ENCODE measurements around the gene MTHFD2. TPM values are rescaled to one million over a fixed set of nuclear protein-coding genes. Genes with fewer than 3 reads are reported as not detected.
A peak's percentile ranks its signal among the peaks of the same experiment; 100 is the strongest.
"Not testable (repeated sequence)": the region's sequence is repeated elsewhere in the genome, so short reads cannot be mapped to it uniquely, and the experiment has no call there.

MTHFD2 gene
- total RNA-seq, 1 donor from 2014 or later = 150 TPM

DNA sequence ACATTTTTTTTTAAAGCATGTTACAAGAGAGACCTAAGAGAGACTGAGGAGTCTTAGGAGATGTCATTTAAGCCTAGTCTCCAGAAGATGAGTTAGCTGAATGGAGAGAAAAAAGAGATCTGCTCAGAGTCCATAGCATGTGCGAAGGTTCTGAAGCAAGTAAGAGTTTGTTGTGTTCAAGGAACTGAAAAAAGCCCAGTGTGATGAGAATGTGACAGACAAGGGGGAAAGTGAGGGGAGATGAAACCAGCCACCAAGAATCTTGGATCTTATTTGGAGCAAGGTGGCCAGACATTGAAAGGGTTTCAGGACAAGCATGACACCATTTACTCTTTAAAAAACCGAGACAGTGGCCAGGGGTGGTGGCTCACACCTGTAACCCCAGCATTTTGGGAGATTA is 14.5 kb upstream of the MTHFD2 start:
- ChIA-PET CTCF (interaction anchor here (0.9 kb wide), 1 partner anchor 13 kb away, joined by 3 read pairs; no protein-coding TSS in a partner anchor), POLR2A (interaction anchor here (0.6 to 7.1 kb wide), 3 partner anchors 14 to 355 kb away, joined by 3 to 113 read pairs (median 3); partner anchors contain the start of genes MTHFD2 and STAMBP)
- H3K9me3 Mint-ChIP-seq = no peaks in the 10 kb centered on the region
- H3K4me3 Mint-ChIP-seq = peak overlapping the region; percentile 3
- H3K27ac Mint-ChIP-seq = peak overlapping the region; percentile 99
- TF ChIP-seq, protein P1, sequence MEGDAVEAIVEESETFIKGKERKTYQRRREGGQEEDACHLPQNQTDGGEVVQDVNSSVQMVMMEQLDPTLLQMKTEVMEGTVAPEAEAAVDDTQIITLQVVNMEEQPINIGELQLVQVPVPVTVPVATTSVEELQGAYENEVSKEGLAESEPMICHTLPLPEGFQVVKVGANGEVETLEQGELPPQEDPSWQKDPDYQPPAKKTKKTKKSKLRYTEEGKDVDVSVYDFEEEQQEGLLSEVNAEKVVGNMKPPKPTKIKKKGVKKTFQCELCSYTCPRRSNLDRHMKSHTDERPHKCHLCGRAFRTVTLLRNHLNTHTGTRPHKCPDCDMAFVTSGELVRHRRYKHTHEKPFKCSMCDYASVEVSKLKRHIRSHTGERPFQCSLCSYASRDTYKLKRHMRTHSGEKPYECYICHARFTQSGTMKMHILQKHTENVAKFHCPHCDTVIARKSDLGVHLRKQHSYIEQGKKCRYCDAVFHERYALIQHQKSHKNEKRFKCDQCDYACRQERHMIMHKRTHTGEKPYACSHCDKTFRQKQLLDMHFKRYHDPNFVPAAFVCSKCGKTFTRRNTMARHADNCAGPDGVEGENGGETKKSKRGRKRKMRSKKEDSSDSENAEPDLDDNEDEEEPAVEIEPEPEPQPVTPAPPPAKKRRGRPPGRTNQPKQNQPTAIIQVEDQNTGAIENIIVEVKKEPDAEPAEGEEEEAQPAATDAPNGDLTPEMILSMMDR (IDR thresholded peaks at IDR 0.05) = no peak
- ATAC-seq (ENCODE audit: low read depth) (no peak), DNase-seq (no peak)
- no peaks in the 10 kb centered on the region for H3K27me3 Mint-ChIP-seq
- H3K36me3 Mint-ChIP-seq (ENCODE audit: low read depth) = no peaks in the 10 kb centered on the region
- intact Hi-C loops (cut with micrococcal nuclease) = loop anchor here (5.0 kb wide), 1 partner anchor 273 kb away; the partner anchor contains the start of genes INO80B and WBP1
- H3K4me1 Mint-ChIP-seq = peaks cover 67% of the 10 kb centered on the region

DNA sequence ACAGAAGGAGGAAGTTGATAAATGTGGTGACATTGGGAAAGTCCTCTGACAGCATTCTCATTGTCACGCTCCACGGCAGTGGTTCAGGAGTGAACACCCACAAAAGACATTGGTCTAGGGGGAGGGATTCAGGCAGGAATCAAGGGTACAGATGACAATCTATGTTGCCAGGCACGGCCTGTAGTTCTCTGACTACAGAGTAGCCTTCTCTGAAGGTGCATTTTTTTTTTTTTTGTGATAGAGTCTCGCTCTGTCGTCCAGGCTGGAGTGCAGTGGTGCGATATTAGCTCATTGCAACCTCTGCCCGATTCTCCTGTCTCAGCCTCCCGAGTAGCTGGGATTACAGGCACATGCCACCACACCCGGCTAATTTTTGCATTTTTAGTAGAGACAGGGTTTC is 12.4 kb upstream of the MTHFD2 start:
- Mint-ChIP-seq H3K27me3 (no peaks in the 10 kb centered on the region), H3K9me3 (no peaks in the 10 kb centered on the region), H3K36me3 (ENCODE audit: low read depth) (no peaks in the 10 kb centered on the region), H3K27ac (peak overlapping the region; percentile 99), H3K4me1 (peaks cover 52% of the 10 kb centered on the region), H3K4me3 (peak overlapping the region; percentile 82)
- ATAC-seq (ENCODE audit: low read depth) (peak; percentile 80), DNase-seq (peak; percentile 48)
- intact Hi-C loops (cut with micrococcal nuclease) = no loop called here
- ChIA-PET POLR2A (interaction anchor here (0.6 to 7.1 kb wide), 13 partner anchors 8 to 358 kb away, joined by 3 to 113 read pairs (median 5); partner anchors contain the start of genes BOLA3, MOB1A, MTHFD2 and WBP1), CTCF (interaction anchor here (1.2 kb wide), 1 partner anchor 12 kb away, joined by 5 read pairs; the partner anchor contains the start of gene MTHFD2)
- TF ChIP-seq, protein P1 (IDR thresholded peaks at IDR 0.05) = no peak

DNA sequence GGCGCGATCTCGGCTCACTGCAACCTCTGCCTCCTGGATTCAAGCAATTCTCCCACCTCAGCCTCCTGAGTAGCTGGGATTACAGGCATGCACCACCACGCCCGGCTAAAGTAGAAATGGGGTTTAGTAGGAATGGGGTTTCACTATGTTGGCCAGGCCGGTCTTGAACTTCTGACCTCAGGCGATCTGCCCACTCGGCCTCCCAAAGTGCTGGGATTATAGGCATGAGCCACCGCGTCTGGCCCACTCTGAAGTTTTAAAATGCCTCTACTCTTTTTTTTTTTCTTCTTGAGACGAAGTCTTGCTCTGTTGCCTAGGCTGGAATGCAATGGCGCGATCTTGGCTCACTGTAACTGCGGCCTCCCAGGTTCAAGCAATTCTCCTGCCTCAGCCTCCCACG is 11.7 kb upstream of the MTHFD2 start:
- DNase-seq; H3K27me3 Mint-ChIP-seq; H3K4me3 Mint-ChIP-seq; H3K36me3 Mint-ChIP-seq (ENCODE audit: low read depth); ATAC-seq (ENCODE audit: low read depth); intact Hi-C loops (cut with micrococcal nuclease); H3K9me3 Mint-ChIP-seq: not testable (repeated sequence)
- ChIA-PET CTCF (interaction anchor here (1.2 kb wide), 1 partner anchor 12 kb away, joined by 5 read pairs; the partner anchor contains the start of gene MTHFD2), POLR2A (interaction anchor here (0.6 to 7.1 kb wide), 5 partner anchors 8 to 23 kb away, joined by 3 to 113 read pairs (median 13); partner anchors contain the start of genes MOB1A and MTHFD2)
- peaks cover 47% of the 10 kb centered on the region for H3K4me1 Mint-ChIP-seq
- H3K27ac Mint-ChIP-seq = peak overlapping the region; percentile 99

DNA sequence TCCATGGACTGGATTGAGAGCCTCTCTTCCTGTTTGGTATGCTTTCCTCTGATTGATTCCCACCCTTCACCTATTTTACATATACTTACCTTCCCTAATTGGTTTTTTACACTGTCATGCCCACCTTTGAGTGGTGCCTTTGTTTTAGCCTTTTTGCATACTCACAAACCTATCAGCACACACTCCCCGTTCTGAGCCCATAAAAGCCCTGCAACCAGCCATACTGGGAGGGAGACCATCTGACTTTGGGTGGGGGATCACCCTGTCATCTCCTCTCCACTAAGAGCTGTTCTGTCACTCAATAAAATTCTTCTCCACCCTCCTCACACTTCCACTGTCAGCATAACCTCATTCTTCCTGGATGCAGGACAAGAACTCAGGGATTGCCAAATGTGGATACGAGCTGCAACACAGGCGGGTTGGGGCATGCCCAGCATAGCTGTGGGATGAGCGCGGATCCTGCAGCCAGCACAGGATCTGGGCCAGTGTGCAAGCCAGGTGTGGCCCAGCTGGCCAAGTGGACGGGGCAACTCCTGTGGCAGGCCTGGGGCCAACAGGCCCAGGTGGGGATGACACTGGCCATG is 10.3 kb upstream of the MTHFD2 start:
- TF ChIP-seq, protein P1 (IDR thresholded peaks at IDR 0.05) = no peak
- H3K36me3 Mint-ChIP-seq (ENCODE audit: low read depth) = no peaks in the 10 kb centered on the region
- H3K4me1 Mint-ChIP-seq = peaks cover 39% of the 10 kb centered on the region
- ChIA-PET POLR2A (interaction anchor here (4.7 to 7.1 kb wide), 2 partner anchors 10 kb away, joined by 21 to 113 read pairs; partner anchors contain the start of genes MOB1A and MTHFD2), CTCF (no interaction called here)
- peak overlapping the region; percentile 5 for H3K27ac Mint-ChIP-seq
- no peaks in the 10 kb centered on the region for H3K9me3 Mint-ChIP-seq
- H3K27me3 Mint-ChIP-seq = no peaks in the 10 kb centered on the region
- no peak for ATAC-seq (ENCODE audit: low read depth)
- DNase-seq = no peak
- H3K4me3 Mint-ChIP-seq = no peak overlapping the region
- intact Hi-C loops (cut with micrococcal nuclease) = no loop called here

DNA sequence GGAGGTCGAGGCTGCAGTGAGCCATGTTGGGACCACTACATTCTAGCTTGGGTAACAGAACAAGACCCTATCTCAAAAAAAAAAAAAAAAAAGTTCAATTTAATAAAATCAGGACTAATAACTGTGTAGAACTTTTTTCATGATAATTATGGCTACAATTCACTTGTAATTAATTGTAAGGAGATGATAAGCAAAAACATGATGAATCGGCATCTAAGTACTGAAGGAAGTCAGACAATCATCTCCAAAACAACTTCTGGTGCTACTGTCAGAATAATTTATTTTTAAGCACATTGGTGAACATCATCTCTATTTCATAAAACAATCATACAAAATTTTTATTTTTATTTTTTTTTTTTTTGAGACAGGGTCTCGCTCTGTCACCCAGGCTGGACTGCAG is 9.7 kb upstream of the MTHFD2 start:
- no peaks in the 10 kb centered on the region for H3K9me3 Mint-ChIP-seq
- H3K4me3 Mint-ChIP-seq = no peak overlapping the region
- POLR2A ChIA-PET = interaction anchor here (4.7 to 7.1 kb wide), 2 partner anchors 10 kb away, joined by 21 to 113 read pairs; partner anchors contain the start of genes MOB1A and MTHFD2

More for the DNA sequence above, 9.7 kb upstream of the MTHFD2 start:
- ATAC-seq (ENCODE audit: low read depth) = no peak
- Mint-ChIP-seq H3K36me3 (ENCODE audit: low read depth) (no peaks in the 10 kb centered on the region), H3K27ac (no peak overlapping the region), H3K27me3 (no peaks in the 10 kb centered on the region), H3K4me1 (peaks cover 36% of the 10 kb centered on the region)
- DNase-seq = no peak
- CTCF ChIA-PET = no interaction called here
- intact Hi-C loops (cut with micrococcal nuclease) = no loop called here
- TF ChIP-seq, protein P1 (IDR thresholded peaks at IDR 0.05) = no peak
